Embryonic facial prominence (tissue), 1 donor: Measurements from ENCODE around the gene SLC25A25.

Experiments used
- DNase-seq: peaks from one replicate; pipeline ENCODE4 v3.0.0-alpha.2; 2016; ENCODE audit errors: extremely low spot score

The SLC25A25 gene

DNA sequence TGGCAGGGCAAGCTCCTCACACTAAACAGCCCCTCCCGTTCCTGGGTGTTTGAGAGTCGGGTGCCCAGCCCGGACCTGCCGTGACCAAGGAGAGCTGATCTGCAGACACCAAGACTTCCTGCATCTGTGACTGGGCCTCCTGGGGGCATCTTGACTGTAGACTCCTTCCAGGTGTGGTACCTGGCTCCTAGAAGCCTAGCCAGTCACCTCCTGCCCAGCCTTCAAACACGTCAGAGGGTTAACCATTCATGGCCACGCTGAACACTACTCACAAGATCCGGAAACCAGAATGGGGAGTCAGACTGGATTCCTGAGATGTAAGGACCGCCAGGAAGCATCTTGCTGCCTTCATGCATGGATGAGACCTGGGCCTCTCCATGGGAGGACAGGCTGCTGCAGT is 77.5 kb downstream of the SLC25A25 start:
- peak; percentile 47 for DNase-seq

DNA sequence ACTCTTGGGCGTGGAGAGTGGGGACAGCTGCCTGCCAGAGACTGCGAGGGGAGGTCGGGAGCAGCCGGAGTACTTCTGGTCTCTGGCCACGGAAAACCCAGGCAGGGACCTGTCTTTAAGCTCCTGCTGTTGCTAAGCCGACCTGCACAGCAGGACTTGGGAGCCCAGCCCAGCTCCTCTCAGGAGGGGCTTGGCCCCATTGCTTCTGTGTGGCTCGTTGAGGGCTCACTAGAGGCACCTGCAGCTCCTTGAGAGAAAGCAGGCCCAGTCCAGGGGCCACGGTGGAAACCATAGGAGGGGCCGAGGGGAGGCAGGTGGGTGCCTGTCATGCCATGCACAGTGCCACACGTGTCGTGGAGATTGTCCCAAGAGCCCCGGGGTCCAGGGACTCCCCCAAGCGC is 77.9 kb downstream of the SLC25A25 start:
- no peak for DNase-seq

DNA sequence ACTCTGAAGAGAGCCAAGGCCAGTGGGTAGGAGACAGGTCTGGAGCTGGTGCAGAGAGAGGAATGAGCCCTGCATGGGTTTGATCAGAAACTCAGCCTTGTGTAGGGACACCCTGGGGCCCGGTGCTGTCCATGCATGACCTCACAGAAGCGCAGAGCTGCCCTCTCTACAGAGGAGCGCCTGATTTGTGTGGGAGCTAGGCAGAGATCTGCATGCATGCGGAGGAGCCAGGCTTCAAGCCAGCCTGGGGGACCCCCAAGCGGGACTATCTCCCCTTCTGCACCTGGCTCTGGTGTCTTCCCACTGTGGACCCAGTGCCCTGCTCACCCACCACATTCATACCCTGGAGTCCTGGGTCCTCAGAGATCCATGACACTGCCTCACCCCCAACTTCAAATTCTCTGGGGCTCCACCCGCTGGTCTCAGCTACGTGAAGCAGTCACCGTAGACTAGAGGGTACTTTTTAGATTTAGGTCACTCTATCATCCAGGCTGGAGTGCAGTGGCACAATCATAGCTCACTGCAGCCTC is 78.6 kb downstream of the SLC25A25 start:
- DNase-seq: no peak

DNA sequence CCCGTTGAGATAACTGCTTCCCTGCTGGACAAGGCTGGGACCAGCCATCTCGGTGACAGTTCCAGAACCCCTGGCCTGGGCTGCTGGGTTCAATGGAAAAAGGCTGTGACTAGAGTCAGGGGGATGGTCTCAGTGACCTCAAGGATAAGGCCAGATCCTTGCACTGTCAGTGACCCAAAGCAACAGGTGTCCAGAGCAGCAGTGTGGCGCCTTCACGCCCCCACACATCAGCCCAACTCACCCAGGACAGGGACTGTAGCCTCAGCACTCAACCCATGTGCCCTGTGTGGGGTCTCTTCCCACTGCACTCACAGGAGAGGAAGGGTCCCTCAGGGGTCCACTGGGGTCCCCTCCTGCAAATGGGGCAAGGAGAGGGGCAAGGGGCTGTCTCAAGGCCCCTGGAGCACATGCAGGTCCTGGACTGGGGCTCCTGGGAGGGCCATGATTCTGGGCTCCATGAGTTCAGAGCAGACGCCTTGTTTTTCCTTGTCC is 80.5 kb downstream of the SLC25A25 start:
- DNase-seq: no peak

DNA sequence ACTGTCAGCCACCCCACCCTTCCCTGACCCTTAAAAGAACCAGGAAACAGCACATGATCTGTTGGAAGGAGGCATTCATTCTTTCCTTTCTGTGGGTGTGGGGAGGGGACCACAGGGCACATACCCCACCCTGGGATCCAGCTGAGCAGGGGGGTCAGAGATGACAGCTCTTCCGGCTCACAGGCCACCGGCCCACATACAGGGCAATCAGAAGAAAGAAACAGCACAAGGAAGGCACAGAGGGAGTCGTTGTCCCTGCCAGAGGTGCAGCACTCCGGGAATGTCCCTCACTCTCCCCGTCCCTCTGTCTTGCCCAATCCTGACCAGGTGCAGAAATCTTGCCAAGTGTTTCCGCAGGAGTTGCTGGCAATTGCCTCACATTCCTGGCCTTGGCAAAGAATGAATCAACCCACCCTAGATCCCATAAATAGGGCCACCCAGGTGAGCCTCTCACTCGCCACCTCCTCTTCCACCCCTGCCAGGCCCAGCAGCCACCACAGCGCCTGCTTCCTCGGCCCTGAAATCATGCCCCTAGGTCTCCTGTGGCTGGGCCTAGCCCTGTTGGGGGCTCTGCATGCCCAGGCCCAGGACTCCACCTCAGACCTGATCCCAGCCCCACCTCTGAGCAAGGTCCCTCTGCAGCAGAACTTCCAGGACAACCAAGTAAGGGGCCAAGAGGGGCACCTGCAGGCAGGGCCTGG is 81.1 kb downstream of the SLC25A25 start, which contains the start of gene LCN2:
Gene LCN2 (plus strand): TSS at position 453 of the 701 bp plus-strand sequence. CDS start 73 bp downstream, at position 526.
- DNase-seq: no peak

DNA sequence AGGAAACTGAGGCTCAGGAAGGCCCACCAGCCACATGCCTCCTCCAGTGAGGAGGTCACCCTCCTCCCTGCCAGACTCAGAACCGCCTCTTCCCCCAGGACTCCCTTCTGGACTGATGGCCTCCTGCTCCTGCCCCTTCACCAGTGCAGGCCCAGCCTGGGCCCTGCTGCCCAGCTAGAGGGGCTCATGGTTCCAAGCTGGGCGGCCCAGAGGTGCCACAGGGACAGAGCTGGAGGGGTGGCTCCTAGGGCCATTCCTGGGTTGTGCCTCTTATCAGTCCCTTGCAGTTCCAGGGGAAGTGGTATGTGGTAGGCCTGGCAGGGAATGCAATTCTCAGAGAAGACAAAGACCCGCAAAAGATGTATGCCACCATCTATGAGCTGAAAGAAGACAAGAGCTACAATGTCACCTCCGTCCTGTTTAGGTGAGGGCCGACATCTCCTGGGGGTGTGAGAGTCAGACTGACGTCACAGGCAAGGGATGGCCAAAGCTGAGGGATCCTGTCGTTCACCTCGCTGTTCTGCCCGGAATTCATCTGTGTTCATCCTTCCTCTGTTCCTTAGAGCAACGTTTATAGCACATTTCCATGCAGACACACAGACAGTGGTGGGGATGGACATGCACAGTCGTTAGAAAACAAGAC is 82.0 kb downstream of the SLC25A25 start:
- no peak for DNase-seq

DNA sequence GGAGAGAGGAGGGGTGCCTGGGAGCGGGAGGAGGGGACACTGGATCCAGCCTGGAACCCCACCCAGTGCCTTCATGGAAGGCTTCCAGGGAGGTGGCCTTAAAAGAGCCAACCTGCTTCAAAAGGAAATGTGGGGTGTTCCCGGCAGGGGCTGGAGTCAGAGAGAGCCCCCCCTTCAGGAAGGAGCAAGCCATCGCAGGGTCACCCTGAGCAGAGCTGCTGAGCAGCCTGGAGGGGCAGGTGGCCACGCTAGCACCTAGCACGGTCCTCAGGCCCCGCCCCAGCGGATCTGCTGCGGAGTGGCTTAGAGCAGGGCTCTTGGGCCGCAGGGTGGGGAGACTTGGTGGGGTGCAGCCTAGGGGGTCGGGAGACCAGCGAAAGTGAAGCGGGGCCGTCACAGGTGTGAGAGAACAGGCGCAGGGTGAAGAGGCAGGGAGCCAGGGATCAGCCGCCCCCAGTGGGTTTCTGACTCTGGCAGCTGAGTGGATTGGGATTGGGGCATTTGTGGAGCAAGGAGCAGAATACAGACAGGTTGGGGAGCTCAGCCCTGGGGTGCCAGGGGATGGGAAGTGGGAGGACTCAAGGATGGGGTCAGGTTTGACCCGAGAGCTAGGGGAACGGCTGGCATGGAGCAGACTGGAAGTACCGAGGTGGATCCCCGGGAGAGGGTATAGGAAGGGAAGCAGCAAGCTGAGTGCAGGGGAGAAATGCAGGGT is 82.7 kb downstream of the SLC25A25 start:
- DNase-seq: no peak

DNA sequence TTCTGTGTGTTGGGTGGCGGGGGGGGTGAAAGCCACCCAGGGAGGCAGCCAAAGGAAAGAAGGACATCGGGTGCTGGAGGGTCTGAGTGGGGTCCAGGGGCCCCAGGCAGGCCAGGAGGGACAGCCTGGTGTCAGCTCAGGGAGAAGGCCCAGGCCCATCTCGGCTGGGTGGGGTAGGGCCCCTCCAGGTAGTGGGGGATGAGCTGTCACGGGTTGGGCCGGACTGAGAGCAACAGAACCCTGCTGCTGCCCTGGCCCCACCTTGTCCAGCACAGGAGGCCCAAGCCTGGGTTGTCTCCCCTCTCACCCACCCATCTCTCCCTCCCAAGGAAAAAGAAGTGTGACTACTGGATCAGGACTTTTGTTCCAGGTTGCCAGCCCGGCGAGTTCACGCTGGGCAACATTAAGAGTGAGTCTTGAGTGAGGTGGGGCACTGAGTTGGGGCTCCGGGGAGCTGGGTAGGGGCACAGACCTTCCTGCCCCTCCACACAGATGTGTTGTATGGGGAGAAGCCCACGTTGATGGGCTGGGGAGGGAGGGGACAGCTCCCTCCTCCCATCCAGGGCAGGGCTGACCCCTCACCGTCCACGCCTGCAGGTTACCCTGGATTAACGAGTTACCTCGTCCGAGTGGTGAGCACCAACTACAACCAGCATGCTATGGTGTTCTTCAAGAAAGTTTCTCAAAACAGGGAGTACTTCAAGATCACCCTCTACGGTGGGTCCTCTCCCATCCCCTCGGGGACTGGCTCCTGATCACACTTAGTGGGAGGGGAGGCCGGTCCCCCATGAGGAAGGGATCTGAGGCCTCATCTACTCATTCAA is 83.5 kb downstream of the SLC25A25 start:
- no peak for DNase-seq

DNA sequence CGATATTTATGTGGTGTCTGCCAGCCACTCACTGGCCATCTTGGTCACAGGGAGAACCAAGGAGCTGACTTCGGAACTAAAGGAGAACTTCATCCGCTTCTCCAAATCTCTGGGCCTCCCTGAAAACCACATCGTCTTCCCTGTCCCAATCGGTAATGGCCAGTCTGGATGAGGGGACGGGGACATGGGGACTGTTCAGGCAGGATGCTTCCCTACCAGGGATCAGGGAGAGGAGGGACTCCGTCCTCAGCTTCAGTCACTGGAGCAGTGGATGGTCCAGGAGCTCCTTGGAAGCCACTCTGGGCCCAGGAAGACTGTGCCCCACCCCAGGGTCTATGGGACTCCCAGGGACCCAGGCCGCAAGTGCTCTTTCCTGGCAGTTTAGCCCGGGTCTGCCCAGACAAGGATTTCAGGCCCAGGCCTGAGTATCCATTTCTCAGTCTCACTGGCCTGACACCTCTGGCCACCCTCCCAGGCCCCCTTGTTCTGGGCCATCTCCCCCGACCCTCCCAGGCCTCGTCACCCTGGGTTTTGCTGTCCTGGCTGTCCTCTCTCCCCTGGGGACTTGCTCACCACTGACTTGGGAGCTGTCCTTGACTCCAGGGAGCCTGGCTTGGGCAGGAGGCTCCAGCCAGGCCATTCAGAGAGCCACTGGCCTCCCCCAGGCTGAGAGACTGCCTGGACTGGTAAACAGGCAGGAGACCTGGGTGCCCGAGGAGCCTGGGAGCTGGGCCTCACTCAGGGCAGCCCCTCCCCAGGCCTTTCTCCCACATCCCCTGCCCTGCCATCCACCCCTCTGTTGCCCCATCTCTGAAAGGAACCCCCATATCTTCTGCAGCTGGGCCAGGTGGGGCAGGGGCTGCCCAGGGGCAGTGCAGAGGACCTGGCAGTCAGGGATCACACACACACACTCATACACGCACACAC is 84.4 kb downstream of the SLC25A25 start:
- DNase-seq: no peak

DNA sequence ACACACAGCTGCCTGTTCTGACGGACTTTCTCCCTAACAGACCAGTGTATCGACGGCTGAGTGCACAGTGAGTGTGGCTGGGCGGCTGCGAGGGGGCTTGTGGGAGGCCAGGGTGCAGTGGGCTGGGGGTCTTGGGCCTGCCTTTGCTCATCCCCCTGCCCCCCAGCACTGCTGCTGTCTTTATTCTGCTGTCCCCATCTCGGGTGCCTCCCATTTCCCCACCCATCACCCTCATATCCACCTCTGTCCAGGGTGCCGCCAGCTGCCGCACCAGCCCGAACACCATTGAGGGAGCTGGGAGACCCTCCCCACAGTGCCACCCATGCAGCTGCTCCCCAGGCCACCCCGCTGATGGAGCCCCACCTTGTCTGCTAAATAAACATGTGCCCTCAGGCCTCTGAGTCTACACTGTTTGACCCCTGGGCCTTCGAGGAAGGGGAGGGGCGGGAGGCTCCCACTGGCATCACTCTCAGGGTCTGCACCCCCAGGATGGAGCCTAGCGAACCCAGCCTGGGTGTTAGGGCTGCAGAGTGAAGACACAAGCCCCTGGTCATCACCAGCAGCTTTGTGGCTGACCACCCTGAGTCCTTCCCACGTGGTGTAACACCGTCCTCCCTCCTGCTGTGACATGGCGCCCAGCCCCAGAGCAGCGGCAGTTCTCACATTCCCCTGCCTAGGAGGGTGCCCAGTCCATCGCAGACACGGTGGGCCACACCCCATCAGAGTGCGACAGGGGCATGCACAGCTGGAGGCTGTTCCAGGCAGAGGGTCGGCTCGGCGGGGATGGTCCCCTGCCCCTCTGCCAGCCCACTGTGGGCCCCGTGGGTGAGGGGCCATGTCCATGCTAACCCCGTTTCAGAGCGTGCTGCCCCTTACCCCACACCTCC is 85.3 kb downstream of the SLC25A25 start:
- no peak for DNase-seq

DNA sequence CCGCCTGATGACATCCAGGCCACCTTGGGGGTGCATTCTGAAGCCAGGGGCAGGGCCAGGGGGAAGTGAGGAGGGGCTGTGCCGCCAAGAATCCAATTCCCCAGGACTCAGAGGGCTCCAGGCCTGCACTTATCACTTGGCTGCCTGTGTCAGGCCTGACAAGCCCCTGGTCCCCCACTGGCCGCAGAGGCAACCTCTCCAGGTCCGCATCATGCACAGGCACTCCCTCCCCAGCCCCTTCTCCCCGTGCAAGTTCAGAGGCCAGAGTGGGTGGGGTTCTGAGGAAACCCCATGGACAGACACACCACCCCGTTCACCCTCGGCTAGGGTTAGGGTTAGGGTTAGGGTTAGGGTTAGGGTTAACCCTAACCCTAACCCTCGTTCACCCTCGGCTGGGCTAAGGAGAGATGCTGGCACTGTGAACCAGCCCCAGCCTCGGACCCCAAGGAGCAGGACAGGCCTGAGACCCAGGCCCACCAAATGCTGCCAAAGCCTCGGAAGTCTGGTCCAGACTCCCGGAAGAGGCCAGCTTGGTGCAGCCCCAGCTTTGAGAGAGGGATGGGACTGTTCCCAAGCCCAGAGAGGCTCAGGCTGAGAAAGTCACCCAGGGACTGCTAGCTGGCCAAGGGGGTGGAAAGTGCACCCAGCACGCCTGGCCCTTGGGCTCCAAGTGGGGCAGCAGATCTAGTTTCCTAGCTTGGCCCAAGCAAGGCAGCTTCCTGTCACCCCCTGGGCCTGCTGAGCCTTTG is 86.1 kb downstream of the SLC25A25 start:
- no peak for DNase-seq

DNA sequence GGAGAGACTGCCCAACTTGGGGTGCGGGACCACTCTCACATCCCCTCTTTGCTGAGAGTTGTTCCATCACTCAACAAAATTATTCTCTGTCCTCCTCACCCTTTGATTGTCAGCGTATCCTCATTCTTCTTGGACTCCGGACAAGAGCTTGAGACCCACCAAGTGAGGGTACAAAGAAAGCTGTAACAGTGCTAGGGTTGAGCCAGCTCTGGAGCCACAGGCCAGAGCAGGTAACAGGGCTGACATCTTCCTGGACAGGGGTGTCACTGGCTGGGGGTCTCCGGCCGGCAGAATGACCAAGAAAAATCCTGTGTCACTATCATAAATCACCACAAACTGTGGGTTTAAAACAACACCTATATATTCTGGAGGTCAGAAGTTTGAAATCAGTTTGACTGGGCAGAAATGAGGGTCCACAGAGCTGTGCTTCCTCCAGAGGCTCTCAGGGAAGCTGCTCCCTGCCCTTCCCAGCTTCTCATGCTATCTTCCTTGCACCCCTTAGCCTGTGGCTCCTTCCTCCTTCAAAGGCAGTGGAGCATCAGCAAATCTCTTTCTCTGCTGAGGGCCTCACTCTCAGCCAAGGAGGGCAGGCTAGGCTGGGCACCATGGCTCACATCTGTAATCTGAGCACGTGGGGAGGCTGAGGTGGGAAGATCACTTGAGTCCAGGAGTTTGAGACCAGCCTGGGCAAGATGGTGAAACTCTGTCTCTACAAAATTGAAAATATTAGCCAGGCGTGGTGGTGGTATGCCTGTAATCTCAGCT is 87.9 kb downstream of the SLC25A25 start:
- DNase-seq: no peak
